ENCODE results near the gene PTPRN2. TPM values are rescaled to one million over a fixed set of nuclear protein-coding genes. Genes with fewer than 3 reads are reported as not detected.

The PTPRN2 gene
- polyA plus RNA-seq, 1 of the 3 experiments (the other 2 are of a cell fraction), result 4.0 TPM

DNA sequence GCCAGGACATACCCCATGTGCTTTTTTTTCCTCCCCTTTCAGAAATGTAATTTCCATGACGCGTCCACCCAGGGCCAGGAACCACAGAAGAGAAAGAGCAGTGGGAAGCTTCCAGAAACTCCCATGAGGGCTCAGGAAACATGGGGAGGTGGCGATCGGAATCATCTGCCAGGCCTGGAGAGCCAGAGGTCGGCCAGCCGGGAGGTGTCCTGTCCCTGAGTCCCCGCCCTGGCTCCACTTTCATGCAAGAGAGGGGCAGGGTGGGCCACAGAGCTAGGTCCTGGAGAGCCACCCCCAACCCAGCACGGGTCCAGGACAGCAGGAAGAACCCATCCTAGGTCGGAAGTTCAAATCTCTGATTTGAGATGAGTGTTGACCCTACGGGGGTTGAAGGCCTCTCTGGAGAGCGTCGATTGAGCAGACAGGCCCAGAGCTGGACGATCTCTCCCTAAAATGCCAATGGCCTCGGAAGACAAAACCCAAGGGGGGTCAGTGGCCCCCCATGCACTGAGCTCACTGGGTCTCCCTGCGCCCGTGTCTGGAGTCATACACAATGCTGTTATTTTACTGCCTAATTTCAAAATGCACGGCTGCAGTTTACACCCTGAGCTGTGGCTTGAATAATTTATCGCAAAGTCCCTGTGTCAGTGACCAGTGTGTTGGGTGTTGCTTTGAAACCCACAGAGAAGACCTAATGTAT lies 594.1 kb downstream of the PTPRN2 start:
- Histone ChIP-seq H3K4me1 (ENCODE audit: control insufficient read depth in 1 of 2, insufficient read depth in 2 of 2, low read depth in 1 of 2, low read length in 1 of 2) (peaks cover 0 to 22% of the 10 kb centered on the region in 2 experiments; a peak in 1 of 4 replicates), H3K9me2 (no peaks in the 10 kb centered on the region), H3K4me3 (ENCODE audit: low read depth in 2 of 2, low read length in 1 of 2) (no peak overlapping the region), H3K27me3 (ENCODE audit: insufficient read depth) (no peaks in the 10 kb centered on the region), H3F3A (replicated peaks; ENCODE audit: insufficient read depth) (no peaks in the 10 kb centered on the region), H3K9ac (no peak overlapping the region), H3K4me2 (no peak overlapping the region), H3K9me3 (peaks cover 5% of the 10 kb centered on the region; the same call in 1 of the 2 replicates), H4K20me1 (ENCODE audit: insufficient read depth) (no peaks in the 10 kb centered on the region), H3K79me2 (ENCODE audit: insufficient read depth) (no peaks in the 10 kb centered on the region), H3K36me3 (replicated peaks in 1 of 2; ENCODE audit: control insufficient read depth in 1 of 2, insufficient read depth in 2 of 2, low read length in 1 of 2) (no peaks in the 10 kb centered on the region), H2AFZ (ENCODE audit: low read depth) (no peak overlapping the region), H3K27ac (ENCODE audit: low read depth in 2 of 2, low read length in 1 of 2) (no peak overlapping the region)
- ChIA-PET POLR2A (no interaction called here), CTCF (interaction anchor here (1.1 kb wide), 1 partner anchor 325 kb away, joined by 3 read pairs; no protein-coding TSS in a partner anchor)
- TF ChIP-seq, protein P1, sequence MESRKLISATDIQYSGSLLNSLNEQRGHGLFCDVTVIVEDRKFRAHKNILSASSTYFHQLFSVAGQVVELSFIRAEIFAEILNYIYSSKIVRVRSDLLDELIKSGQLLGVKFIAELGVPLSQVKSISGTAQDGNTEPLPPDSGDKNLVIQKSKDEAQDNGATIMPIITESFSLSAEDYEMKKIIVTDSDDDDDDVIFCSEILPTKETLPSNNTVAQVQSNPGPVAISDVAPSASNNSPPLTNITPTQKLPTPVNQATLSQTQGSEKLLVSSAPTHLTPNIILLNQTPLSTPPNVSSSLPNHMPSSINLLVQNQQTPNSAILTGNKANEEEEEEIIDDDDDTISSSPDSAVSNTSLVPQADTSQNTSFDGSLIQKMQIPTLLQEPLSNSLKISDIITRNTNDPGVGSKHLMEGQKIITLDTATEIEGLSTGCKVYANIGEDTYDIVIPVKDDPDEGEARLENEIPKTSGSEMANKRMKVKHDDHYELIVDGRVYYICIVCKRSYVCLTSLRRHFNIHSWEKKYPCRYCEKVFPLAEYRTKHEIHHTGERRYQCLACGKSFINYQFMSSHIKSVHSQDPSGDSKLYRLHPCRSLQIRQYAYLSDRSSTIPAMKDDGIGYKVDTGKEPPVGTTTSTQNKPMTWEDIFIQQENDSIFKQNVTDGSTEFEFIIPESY (IDR thresholded peaks at IDR 0.05; ENCODE audit: borderline replicate concordance, low read depth), result no peak
- TF ChIP-seq RAD21 (IDR thresholded peaks at IDR 0.05; ENCODE audit: low read length) (no peak), TAF1 (IDR thresholded peaks at IDR 0.05; ENCODE audit: borderline replicate concordance, low read depth, low read length) (no peak), FOXJ3 (CRISPR knock-in tag; IDR thresholded peaks at IDR 0.05) (no peak), NFIC (IDR thresholded peaks at IDR 0.05; ENCODE audit: borderline replicate concordance) (no peak), GATA2 (CRISPR knock-in tag; IDR thresholded peaks at IDR 0.05) (no peak), MXI1 (IDR thresholded peaks at IDR 0.05; ENCODE audit: low read depth, low read length) (no peak)
- DNase-seq, result no peak
- 64% methylated on average over 18 of the region's 18 CpGs for WGBS (ENCODE audit: low lambda C conversion rate)

DNA sequence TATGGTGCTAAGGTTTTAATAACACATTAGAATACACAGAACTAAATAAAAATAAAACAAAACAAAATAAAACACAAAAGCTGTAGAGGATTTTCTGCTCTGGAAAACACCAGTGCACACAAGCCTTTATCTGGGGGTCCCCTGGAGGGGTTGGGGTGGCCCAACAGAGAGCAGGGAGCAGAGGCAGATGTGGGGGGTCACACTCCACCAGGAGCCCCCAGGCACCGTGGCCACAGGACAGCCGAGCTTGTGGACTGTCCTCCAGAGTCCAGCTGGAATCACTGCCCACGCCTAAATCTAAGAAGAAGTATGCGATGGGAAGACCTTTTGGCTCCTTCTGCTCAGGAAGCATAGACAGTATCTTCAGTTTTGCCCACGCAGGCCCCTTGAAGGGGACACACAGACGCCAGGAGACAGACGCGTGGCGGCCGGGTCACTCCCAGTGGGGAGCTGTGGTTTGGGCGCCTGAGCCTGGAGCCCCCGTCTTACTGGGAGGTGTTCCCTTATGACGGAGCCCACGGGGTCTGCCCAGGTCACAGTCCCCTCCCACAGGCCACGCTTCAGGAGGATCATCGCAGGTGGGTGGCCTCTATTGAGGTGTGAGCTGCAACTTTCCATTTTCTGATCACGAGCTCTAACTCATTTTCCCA lies 595.0 kb downstream of the PTPRN2 start:
- peaks cover 0 to 22% of the 10 kb centered on the region in 2 experiments; a peak in 1 of 4 replicates for H3K4me1 ChIP-seq (ENCODE audit: control insufficient read depth in 1 of 2, insufficient read depth in 2 of 2, low read depth in 1 of 2, low read length in 1 of 2)
- H3K36me3 ChIP-seq (replicated peaks in 1 of 2; ENCODE audit: control insufficient read depth in 1 of 2, insufficient read depth in 2 of 2, low read length in 1 of 2), result no peaks in the 10 kb centered on the region
- H3K4me3 ChIP-seq (ENCODE audit: low read depth in 2 of 2, low read length in 1 of 2), result no peak overlapping the region
- H3K27me3 ChIP-seq (ENCODE audit: insufficient read depth), result no peaks in the 10 kb centered on the region
- peaks cover 5% of the 10 kb centered on the region; the same call in 1 of the 2 replicates for H3K9me3 ChIP-seq
- WGBS (ENCODE audit: low lambda C conversion rate), result 57% methylated on average over 11 of the region's 17 CpGs
- ChIA-PET POLR2A (no interaction called here), CTCF (interaction anchor here (1.1 kb wide), 1 partner anchor 324 kb away, joined by 3 read pairs; no protein-coding TSS in a partner anchor)
- DNase-seq, result no peak
- no peak overlapping the region for H3K9ac ChIP-seq
- H4K20me1 ChIP-seq (ENCODE audit: insufficient read depth), result no peaks in the 10 kb centered on the region
- no peak overlapping the region; a peak in 1 of 4 replicates for H3K27ac ChIP-seq (ENCODE audit: low read depth in 2 of 2, low read length in 1 of 2)
- no peak overlapping the region for H2AFZ ChIP-seq (ENCODE audit: low read depth)
- no peaks in the 10 kb centered on the region for H3F3A ChIP-seq (replicated peaks; ENCODE audit: insufficient read depth)
- H3K4me2 ChIP-seq, result no peak overlapping the region
- H3K9me2 ChIP-seq, result no peaks in the 10 kb centered on the region
- H3K79me2 ChIP-seq (ENCODE audit: insufficient read depth), result no peaks in the 10 kb centered on the region
- TF ChIP-seq, protein P2, sequence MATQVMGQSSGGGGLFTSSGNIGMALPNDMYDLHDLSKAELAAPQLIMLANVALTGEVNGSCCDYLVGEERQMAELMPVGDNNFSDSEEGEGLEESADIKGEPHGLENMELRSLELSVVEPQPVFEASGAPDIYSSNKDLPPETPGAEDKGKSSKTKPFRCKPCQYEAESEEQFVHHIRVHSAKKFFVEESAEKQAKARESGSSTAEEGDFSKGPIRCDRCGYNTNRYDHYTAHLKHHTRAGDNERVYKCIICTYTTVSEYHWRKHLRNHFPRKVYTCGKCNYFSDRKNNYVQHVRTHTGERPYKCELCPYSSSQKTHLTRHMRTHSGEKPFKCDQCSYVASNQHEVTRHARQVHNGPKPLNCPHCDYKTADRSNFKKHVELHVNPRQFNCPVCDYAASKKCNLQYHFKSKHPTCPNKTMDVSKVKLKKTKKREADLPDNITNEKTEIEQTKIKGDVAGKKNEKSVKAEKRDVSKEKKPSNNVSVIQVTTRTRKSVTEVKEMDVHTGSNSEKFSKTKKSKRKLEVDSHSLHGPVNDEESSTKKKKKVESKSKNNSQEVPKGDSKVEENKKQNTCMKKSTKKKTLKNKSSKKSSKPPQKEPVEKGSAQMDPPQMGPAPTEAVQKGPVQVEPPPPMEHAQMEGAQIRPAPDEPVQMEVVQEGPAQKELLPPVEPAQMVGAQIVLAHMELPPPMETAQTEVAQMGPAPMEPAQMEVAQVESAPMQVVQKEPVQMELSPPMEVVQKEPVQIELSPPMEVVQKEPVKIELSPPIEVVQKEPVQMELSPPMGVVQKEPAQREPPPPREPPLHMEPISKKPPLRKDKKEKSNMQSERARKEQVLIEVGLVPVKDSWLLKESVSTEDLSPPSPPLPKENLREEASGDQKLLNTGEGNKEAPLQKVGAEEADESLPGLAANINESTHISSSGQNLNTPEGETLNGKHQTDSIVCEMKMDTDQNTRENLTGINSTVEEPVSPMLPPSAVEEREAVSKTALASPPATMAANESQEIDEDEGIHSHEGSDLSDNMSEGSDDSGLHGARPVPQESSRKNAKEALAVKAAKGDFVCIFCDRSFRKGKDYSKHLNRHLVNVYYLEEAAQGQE (IDR thresholded peaks at IDR 0.05; ENCODE audit: low read depth, low read length), result no peak
- no peak for TF ChIP-seq FOSL2 (IDR thresholded peaks at IDR 0.05; ENCODE audit: borderline replicate concordance, low read depth)
- no peak for TF ChIP-seq ELF1 (IDR thresholded peaks at IDR 0.05)
- TF ChIP-seq GATA2 (CRISPR knock-in tag; IDR thresholded peaks at IDR 0.05), result no peak
- no peak for TF ChIP-seq FOXJ3 (CRISPR knock-in tag; IDR thresholded peaks at IDR 0.05)
- no peak for TF ChIP-seq MEF2A (IDR thresholded peaks at IDR 0.05; ENCODE audit: borderline replicate concordance, low read depth)
- TF ChIP-seq GABPA (IDR thresholded peaks at IDR 0.05; ENCODE audit: low read depth), result no peak
- TF ChIP-seq, protein P3, sequence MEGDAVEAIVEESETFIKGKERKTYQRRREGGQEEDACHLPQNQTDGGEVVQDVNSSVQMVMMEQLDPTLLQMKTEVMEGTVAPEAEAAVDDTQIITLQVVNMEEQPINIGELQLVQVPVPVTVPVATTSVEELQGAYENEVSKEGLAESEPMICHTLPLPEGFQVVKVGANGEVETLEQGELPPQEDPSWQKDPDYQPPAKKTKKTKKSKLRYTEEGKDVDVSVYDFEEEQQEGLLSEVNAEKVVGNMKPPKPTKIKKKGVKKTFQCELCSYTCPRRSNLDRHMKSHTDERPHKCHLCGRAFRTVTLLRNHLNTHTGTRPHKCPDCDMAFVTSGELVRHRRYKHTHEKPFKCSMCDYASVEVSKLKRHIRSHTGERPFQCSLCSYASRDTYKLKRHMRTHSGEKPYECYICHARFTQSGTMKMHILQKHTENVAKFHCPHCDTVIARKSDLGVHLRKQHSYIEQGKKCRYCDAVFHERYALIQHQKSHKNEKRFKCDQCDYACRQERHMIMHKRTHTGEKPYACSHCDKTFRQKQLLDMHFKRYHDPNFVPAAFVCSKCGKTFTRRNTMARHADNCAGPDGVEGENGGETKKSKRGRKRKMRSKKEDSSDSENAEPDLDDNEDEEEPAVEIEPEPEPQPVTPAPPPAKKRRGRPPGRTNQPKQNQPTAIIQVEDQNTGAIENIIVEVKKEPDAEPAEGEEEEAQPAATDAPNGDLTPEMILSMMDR (IDR thresholded peaks at IDR 0.05), result no peak
- no peak for TF ChIP-seq NFIC (IDR thresholded peaks at IDR 0.05; ENCODE audit: borderline replicate concordance)
- TF ChIP-seq FOXM1 (IDR thresholded peaks at IDR 0.05; ENCODE audit: low read depth), result no peak
- TF ChIP-seq, protein P4, sequence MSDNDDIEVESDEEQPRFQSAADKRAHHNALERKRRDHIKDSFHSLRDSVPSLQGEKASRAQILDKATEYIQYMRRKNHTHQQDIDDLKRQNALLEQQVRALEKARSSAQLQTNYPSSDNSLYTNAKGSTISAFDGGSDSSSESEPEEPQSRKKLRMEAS (IDR thresholded peaks at IDR 0.05; ENCODE audit: low read depth), result no peak
- TF ChIP-seq EZH2phosphoT487 (IDR thresholded peaks at IDR 0.05; ENCODE audit: borderline replicate concordance, low read depth), result no peak
